A549 (cell line): ENCODE measurements around the gene DENND6A. TPM values are rescaled to one million over a fixed set of nuclear protein-coding genes. Genes with fewer than 3 reads are reported as not detected.

Experiments
- ATAC-seq, 2 experiments: fragments of 200-7000 bp in 1 of 2; fragments of >200 bp in 1 of 2; cut with Nextera tagmentation in 1 of 2; cut with Tn5 transposase in 1 of 2; 3 replicates each; pipeline versions ENCODE4 v1.8.0 to v1.9.1; 2018 to 2020; ENCODE audit warnings: mild to moderate bottlenecking in 1 of 2, moderate library complexity in 1 of 2
- CTCF ChIA-PET: fragments of 300-600 bp; sonication (Branson Sonifier 250); formaldehyde crosslinking; extraction: SDS; loops from one replicate; lab custom pipeline; 2021; ENCODE audit warnings: antibody characterized with exemption, inconsistent platforms; lab: Yijun Ruan, JAX
- POLR2A ChIA-PET: fragments of 350-600 bp; formaldehyde crosslinking; extraction: SDS; loops from one replicate; lab custom pipeline; 2021; ENCODE audit warnings: antibody characterized with exemption, inconsistent platforms; lab: Yijun Ruan, JAX
- DNase-seq, 2 experiments: peaks; one replicate each; pipeline versions ENCODE4 v3.0.0 to v3.0.0-alpha.2; 2011 to 2016; ENCODE audit warnings: low read depth in 1 of 2, low spot score in 1 of 2
- FAIRE-seq: peaks from 2 replicates; lab custom pipeline; 2011; peaks lifted over from hg19 to GRCh38; lab: Jason Lieb, UNC
- H3K27ac ChIP-seq, 2 experiments: fragments of >200 bp; sonication (Bioruptor Twin); formaldehyde crosslinking; 3 replicates each; pipeline ENCODE4 v1.5.1; 2016 to 2017
- H3K4me1 ChIP-seq: fragments of >200 bp; sonication (Bioruptor Twin); formaldehyde crosslinking; 3 replicates; pipeline ENCODE4 v1.6.1; 2016
- H3K4me2 ChIP-seq: fragments of >200 bp; sonication (Bioruptor Twin); formaldehyde crosslinking; 3 replicates; pipeline ENCODE4 v1.6.1; 2016
- H3K4me3 ChIP-seq: fragments of >200 bp; sonication (Bioruptor Twin); formaldehyde crosslinking; 3 replicates; pipeline ENCODE4 v1.5.1; 2016
- H3K9me3 ChIP-seq: fragments of >200 bp; sonication (Bioruptor Twin); formaldehyde crosslinking; 3 replicates; pipeline ENCODE4 v1.6.1; 2016
- BHLHE40 ChIP-seq: IDR thresholded peaks from 2 replicates; pipeline ENCODE4 v1.6.1; 2012; ENCODE audit warnings: low read depth, low read length, inconsistent platforms
- CBX8 ChIP-seq: fragments of 200-600 bp; sonication (generic); IDR thresholded peaks from 2 replicates; pipeline ENCODE4 v1.6.1; 2016
- CHD4 ChIP-seq: fragments of 200-600 bp; sonication (generic); IDR thresholded peaks from 2 replicates; pipeline ENCODE4 v1.6.1; 2016; ENCODE audit warnings: antibody characterized with exemption, mild to moderate bottlenecking, borderline replicate concordance
- EHF ChIP-seq: fragments of 250-450 bp; sonication (Bioruptor Pico); IDR thresholded peaks from 2 replicates; pipeline ENCODE4 v1.5.0; 2020; ENCODE audit warnings: mild to moderate bottlenecking
- FOSB ChIP-seq: fragments of 250-450 bp; sonication (Bioruptor Pico); IDR thresholded peaks from 2 replicates; pipeline ENCODE4 v1.5.0; 2020; ENCODE audit warnings: mild to moderate bottlenecking, moderate library complexity
- FOXS1 ChIP-seq: fragments of 250-450 bp; sonication (Bioruptor Pico); IDR thresholded peaks from 2 replicates; pipeline ENCODE4 v1.5.0; 2020; ENCODE audit warnings: mild to moderate bottlenecking, moderate library complexity
- HEYL ChIP-seq: fragments of 250-450 bp; sonication (Bioruptor Pico); IDR thresholded peaks from 2 replicates; pipeline ENCODE4 v1.8.0; 2021; ENCODE audit warnings: mild to moderate bottlenecking, moderate library complexity
- JUNB ChIP-seq: fragments of >200 bp; sonication (Bioruptor Twin); formaldehyde crosslinking; IDR thresholded peaks from 2 replicates; pipeline ENCODE4 v1.6.1; 2016
- KDM1A ChIP-seq: fragments of 200-600 bp; sonication (generic); IDR thresholded peaks from 2 replicates; pipeline ENCODE4 v1.6.1; 2016; ENCODE audit warnings: low read depth, mild to moderate bottlenecking
- MAFK ChIP-seq: fragments of 450-650 bp; IDR thresholded peaks from 2 replicates; pipeline ENCODE4 v1.6.1; 2014; ENCODE audit not compliant: partially characterized antibody
- NPAS2 ChIP-seq: fragments of 250-450 bp; sonication (Bioruptor Pico); IDR thresholded peaks from 2 replicates; pipeline ENCODE4 v1.8.0; 2022; ENCODE audit warnings: mild to moderate bottlenecking, moderate library complexity, borderline replicate concordance
- NR3C1 ChIP-seq: fragments of >200 bp; sonication (Bioruptor Twin); formaldehyde crosslinking; IDR thresholded peaks from 3 replicates; pipeline ENCODE4 v1.6.1; 2017
- POLR2AphosphoS2 ChIP-seq: conservative IDR thresholded peaks from 2 replicates; pipeline ENCODE4 v1.6.1; 2012; ENCODE audit warnings: low read length, improper control_type of control experiment, inconsistent platforms
- RAD21 ChIP-seq, 2 experiments: fragments of >200 bp in 1 of 2; sonication (Bioruptor Twin) in 1 of 2; formaldehyde crosslinking in 1 of 2; IDR thresholded peaks in 1 of 2; conservative IDR thresholded peaks in 1 of 2; 2 replicates in 1 of 2; 3 replicates in 1 of 2; pipeline ENCODE4 v1.6.1; 2012 to 2018; ENCODE audit warnings: inconsistent platforms in 1 of 2
- SMC3 ChIP-seq: fragments of >200 bp; sonication (Bioruptor Twin); formaldehyde crosslinking; IDR thresholded peaks from 3 replicates; pipeline ENCODE4 v1.6.1; 2018; ENCODE audit warnings: inconsistent platforms
- TP53 ChIP-seq: fragments of 250-450 bp; sonication (Bioruptor Pico); IDR thresholded peaks from 2 replicates; pipeline ENCODE4 v1.5.0; 2021; ENCODE audit warnings: mild to moderate bottlenecking, moderate library complexity
- ZFP36 ChIP-seq: fragments of 450-650 bp; IDR thresholded peaks from 2 replicates; pipeline ENCODE4 v1.6.1; 2014; ENCODE audit warnings: borderline replicate concordance; ENCODE audit not compliant: partially characterized antibody
- ZSCAN20 ChIP-seq: fragments of 250-450 bp; sonication (Bioruptor Pico); IDR thresholded peaks from 2 replicates; pipeline ENCODE4 v1.8.0; 2022; ENCODE audit warnings: mild to moderate bottlenecking, moderate library complexity
- WGBS: methylation state at CpG from one replicate; pipeline ENCODE4 v1.1.6; 2017; ENCODE audit errors: missing lambda C conversion rate; 5-methylcytosine and 5-hydroxymethylcytosine counted together
- polyA plus RNA-seq, 4 experiments: library from polyadenylated mRNA; depleted of rRNA in 3 of 4; stranded (reverse); fragments of >200 nt; fragmentation: RNase III in 1 of 4; extraction: RNeasy Plus Mini Kit Qiagen cat#74134 plus additional on column Dnase treatment in 1 of 4; gene quantifications; 2 replicates in 3 of 4; 3 replicates in 1 of 4; pipeline ENCODE4 v1.2.3, GENCODE V29; 2011 to 2017
- TF ChIP-seq, protein P1 (sequence below): fragments of >200 bp; sonication (Bioruptor Twin); formaldehyde crosslinking; IDR thresholded peaks from 3 replicates; pipeline ENCODE4 v1.6.1; 2016
- TF ChIP-seq, protein P2 (sequence below): fragments of 250-450 bp; sonication (Bioruptor Pico); IDR thresholded peaks from 2 replicates; pipeline ENCODE4 v1.5.0; 2020; ENCODE audit warnings: low read depth, mild to moderate bottlenecking, moderate library complexity
- TF ChIP-seq, protein P3 (sequence below): fragments of 150-350 bp; IDR thresholded peaks from 2 replicates; pipeline ENCODE4 v1.6.1; 2014; ENCODE audit warnings: low read depth, mild to moderate bottlenecking, low read length
- TF ChIP-seq, protein P4 (sequence below): fragments of >200 bp; sonication (Bioruptor Twin); formaldehyde crosslinking; IDR thresholded peaks from 3 replicates; pipeline ENCODE4 v1.5.1; 2016

DENND6A gene
- polyA plus RNA-seq, 2 of the 4 experiments (the other 2 are of a cell fraction), result 5.4 to 18.1 TPM

DNA sequence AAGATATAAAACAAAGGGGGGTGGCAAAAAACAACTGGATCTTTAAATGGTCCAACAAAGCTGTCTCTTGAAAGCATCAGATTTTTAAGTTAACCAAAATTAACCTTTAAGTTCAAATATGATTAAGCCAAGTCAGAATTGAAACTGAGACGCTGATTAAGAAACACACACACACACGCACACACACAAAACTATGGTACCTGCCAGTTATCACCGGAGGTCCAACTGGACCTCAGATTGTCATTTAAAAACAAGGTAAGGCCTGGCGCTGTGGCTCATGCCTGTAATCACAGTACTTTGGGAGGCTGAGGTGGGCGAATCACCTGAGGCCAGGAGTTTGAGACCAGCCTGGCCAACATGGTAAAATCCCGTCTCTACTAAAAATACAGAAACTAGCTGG is 106.1 kb downstream of the DENND6A start (continued):
- TF ChIP-seq, protein P1, sequence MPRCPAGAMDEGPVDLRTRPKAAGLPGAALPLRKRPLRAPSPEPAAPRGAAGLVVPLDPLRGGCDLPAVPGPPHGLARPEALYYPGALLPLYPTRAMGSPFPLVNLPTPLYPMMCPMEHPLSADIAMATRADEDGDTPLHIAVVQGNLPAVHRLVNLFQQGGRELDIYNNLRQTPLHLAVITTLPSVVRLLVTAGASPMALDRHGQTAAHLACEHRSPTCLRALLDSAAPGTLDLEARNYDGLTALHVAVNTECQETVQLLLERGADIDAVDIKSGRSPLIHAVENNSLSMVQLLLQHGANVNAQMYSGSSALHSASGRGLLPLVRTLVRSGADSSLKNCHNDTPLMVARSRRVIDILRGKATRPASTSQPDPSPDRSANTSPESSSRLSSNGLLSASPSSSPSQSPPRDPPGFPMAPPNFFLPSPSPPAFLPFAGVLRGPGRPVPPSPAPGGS, result no peak
- TF ChIP-seq BHLHE40, result no peak
- TF ChIP-seq, all 56 proteins: peak for 0

DNA sequence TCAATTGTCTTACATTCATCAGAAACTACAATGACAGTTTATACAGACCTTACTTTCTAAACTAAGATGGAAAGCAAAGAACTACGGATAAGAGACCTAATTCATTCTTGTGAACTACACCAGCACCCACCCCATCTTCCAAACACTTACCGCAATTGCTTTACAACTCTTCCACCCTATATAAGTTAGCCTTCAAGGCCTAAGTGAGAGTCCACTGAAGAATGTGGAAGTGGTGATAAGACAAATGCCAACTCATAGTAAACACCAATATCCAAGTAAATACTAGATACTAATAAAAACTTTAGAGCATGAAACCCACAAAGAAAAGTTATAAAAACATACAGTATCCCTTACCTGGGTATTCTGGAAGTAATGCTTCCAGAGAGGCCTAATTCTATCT is 109.3 kb downstream of the DENND6A start:
- Histone ChIP-seq H3K4me3 (no peak overlapping the region), H3K4me1 (peaks cover 4% of the 10 kb centered on the region; the same call in 1 of the 3 replicates), H3K27ac (no peak overlapping the region), H3K9me3 (no peaks in the 10 kb centered on the region), H3K4me2 (no peak overlapping the region)
- POLR2A ChIA-PET, result no interaction called here
- 94% methylated on average over 2 of the region's 2 CpGs for WGBS
- no peak for DNase-seq
- CTCF ChIA-PET, result interaction anchor here (2.0 kb wide), 1 partner anchor 186 kb away, joined by 12 read pairs; no protein-coding TSS in a partner anchor
- TF ChIP-seq ZFP36 (no peak), RAD21 (conservative IDR thresholded peaks at IDR 0.05 in 1 of 2, IDR thresholded peaks at IDR 0.05 in 1 of 2) (no peak), CBX8 (no peak), HEYL (CRISPR knock-in tag) (no peak), MAFK (no peak), NR3C1 (no peak), NPAS2 (CRISPR knock-in tag) (no peak), KDM1A (no peak), EHF (CRISPR knock-in tag) (no peak), SMC3 (no peak), FOSB (CRISPR knock-in tag) (no peak), JUNB (no peak), TP53 (CRISPR knock-in tag) (no peak), CHD4 (no peak), FOXS1 (CRISPR knock-in tag) (no peak), ZSCAN20 (no peak)
- TF ChIP-seq, protein P2, sequence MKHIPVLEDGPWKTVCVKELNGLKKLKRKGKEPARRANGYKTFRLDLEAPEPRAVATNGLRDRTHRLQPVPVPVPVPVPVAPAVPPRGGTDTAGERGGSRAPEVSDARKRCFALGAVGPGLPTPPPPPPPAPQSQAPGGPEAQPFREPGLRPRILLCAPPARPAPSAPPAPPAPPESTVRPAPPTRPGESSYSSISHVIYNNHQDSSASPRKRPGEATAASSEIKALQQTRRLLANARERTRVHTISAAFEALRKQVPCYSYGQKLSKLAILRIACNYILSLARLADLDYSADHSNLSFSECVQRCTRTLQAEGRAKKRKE, result no peak
- TF ChIP-seq, protein P3, sequence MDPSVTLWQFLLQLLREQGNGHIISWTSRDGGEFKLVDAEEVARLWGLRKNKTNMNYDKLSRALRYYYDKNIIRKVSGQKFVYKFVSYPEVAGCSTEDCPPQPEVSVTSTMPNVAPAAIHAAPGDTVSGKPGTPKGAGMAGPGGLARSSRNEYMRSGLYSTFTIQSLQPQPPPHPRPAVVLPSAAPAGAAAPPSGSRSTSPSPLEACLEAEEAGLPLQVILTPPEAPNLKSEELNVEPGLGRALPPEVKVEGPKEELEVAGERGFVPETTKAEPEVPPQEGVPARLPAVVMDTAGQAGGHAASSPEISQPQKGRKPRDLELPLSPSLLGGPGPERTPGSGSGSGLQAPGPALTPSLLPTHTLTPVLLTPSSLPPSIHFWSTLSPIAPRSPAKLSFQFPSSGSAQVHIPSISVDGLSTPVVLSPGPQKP, result no peak
- TF ChIP-seq, protein P4, sequence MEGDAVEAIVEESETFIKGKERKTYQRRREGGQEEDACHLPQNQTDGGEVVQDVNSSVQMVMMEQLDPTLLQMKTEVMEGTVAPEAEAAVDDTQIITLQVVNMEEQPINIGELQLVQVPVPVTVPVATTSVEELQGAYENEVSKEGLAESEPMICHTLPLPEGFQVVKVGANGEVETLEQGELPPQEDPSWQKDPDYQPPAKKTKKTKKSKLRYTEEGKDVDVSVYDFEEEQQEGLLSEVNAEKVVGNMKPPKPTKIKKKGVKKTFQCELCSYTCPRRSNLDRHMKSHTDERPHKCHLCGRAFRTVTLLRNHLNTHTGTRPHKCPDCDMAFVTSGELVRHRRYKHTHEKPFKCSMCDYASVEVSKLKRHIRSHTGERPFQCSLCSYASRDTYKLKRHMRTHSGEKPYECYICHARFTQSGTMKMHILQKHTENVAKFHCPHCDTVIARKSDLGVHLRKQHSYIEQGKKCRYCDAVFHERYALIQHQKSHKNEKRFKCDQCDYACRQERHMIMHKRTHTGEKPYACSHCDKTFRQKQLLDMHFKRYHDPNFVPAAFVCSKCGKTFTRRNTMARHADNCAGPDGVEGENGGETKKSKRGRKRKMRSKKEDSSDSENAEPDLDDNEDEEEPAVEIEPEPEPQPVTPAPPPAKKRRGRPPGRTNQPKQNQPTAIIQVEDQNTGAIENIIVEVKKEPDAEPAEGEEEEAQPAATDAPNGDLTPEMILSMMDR, result no peak
- no peak for ATAC-seq
- no peak for FAIRE-seq

DNA sequence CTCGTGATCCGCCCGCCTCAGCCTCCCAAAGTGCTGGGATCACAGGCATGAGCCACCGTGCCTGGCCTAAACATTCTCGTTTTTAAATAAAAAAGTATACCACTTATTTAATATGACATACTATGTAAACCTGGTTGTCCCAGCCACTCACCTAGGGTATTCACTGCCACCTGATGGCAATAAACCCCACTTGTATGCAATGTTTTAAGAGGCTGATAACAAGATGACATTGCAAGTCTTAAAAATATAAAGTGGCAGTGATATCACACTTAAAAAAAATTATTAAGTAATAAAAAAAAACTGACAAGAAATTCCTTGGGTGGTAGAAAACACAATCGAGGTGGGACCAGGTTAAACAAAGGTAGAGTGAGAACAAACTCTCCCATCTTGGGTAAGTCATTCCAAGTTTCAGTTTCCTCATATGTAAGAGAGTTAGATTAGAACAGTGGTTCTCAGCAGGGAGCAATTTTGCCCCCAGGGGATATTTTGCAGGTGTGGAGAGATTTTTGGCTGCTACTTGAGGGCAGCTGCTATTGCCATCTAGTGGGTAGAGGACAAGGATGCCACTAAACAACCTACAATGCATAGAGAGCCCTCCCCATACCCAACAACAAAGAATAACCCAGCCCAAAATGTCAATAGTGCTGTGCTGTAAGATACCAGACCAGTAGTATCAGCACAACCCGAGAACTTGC is 110.3 kb downstream of the DENND6A start:
- ChIA-PET CTCF (interaction anchor here (1.6 to 2.0 kb wide), 2 partner anchors 185 to 483 kb away, joined by 4 to 12 read pairs; no protein-coding TSS in a partner anchor), POLR2A (no interaction called here)
- no peak overlapping the region for H3K4me3 ChIP-seq
- 88% methylated on average over 7 of the region's 7 CpGs for whole genome bisulfite sequencing
- H3K4me2 ChIP-seq, result no peak overlapping the region
- no peaks in the 10 kb centered on the region for H3K9me3 ChIP-seq
- TF ChIP-seq RAD21 (conservative IDR thresholded peaks at IDR 0.05 in 1 of 2, IDR thresholded peaks at IDR 0.05 in 1 of 2) (peak; percentile 30 to 32; a peak in 2 of 5 replicates), POLR2AphosphoS2 (no peak)
- DNase-seq, result peak in 1 of 2 experiments; percentile 28
- no peak for FAIRE-seq
- H3K27ac ChIP-seq, result no peak overlapping the region
- peak; percentile 72 to 80; a peak in 4 of 6 replicates for ATAC-seq
- H3K4me1 ChIP-seq, result peaks cover 4% of the 10 kb centered on the region; the same call in 1 of the 3 replicates
